OCI-LY3 (cell line): ENCODE results near the gene CD101.

Experiments
- EZH2phosphoT487 ChIP-seq: fragments of 200-600 bp; shearing (Covaris generic); IDR thresholded peaks from 2 replicates; pipeline ENCODE4 v1.6.1; 2018; ENCODE audit warnings: antibody characterized with exemption, mixed run types, low read depth
- TF ChIP-seq, protein P1 (sequence below): fragments of 200-600, 300-600 bp; sonication (generic); IDR thresholded peaks from 2 replicates; pipeline ENCODE4 v1.5.1; 2014; ENCODE audit warnings: antibody characterized with exemption, low read length, low read depth

GRCh38 chr1:116961606-116962005 is 40.0 kb upstream of the CD101 start:
- TF ChIP-seq, protein P1, sequence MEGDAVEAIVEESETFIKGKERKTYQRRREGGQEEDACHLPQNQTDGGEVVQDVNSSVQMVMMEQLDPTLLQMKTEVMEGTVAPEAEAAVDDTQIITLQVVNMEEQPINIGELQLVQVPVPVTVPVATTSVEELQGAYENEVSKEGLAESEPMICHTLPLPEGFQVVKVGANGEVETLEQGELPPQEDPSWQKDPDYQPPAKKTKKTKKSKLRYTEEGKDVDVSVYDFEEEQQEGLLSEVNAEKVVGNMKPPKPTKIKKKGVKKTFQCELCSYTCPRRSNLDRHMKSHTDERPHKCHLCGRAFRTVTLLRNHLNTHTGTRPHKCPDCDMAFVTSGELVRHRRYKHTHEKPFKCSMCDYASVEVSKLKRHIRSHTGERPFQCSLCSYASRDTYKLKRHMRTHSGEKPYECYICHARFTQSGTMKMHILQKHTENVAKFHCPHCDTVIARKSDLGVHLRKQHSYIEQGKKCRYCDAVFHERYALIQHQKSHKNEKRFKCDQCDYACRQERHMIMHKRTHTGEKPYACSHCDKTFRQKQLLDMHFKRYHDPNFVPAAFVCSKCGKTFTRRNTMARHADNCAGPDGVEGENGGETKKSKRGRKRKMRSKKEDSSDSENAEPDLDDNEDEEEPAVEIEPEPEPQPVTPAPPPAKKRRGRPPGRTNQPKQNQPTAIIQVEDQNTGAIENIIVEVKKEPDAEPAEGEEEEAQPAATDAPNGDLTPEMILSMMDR, result no peak
- no peak for TF ChIP-seq EZH2phosphoT487
